Measurements from ENCODE around the gene SIN3B.
"Not testable (repeated sequence)": the region's sequence is repeated elsewhere in the genome, so short reads cannot be mapped to it uniquely, and the experiment has no call there.

The SIN3B gene

DNA sequence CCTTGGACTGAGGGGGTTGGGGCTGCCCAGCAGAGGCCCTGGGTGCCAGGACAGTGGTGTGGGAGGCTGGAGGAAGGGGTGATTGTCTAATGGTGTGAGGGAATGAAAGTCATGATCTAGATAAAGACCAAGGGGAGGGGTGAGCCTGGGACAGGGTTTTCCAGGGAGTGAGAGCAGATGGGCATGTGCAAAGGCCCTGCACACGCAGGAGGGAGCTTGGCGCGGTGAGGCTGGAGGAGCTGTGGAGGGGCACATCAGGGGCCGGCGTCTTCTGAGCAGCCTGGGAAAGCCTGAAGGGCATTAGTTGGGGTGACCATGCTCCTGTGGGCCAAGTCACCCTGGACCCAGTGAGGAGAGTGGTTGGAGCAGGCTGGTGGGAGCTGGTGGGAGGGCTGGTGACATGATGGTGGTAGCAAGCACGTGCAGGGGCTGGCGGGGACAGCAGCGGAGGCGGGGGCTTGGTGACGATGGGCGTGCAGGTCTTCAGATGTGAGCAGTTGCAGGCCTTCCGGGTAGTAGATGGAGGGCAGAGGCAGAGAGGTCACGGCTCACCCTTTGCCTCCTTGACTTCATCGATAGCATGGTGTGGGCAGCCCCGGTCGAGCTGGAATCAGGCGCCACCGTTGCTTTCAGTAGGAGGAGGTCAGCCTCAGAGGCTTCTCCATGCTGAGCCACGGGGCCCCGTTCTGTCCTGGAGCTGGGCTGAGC lies 39.4 kb downstream of the SIN3B start:
- DNase-seq (ENCODE audit: low read depth, low spot score): no peak

DNA sequence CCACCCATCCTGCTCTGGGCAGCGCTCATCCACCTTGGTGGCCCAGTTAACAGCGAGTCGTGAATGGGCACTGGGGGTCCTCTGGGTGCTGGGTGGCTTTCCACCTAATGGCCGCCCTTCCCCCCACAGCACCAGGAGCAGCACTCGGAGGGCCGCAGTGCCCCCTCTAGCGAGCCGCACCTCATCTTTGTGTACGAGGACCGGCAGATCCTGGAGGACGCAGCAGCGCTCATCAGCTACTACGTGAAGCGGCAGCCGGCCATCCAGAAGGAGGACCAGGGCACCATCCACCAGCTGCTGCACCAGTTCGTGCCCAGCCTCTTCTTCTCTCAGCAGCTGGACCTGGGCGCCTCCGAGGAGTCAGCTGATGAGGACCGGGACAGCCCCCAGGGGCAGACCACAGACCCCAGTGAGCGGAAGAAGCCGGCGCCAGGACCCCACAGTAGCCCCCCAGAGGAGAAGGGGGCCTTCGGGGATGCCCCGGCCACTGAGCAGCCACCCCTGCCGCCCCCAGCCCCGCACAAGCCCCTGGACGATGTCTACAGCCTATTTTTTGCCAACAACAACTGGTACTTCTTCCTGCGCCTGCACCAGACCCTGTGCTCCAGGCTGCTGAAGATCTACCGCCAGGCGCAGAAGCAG lies 40.3 kb downstream of the SIN3B start:
- no peak for DNase-seq (ENCODE audit: low read depth, low spot score)

DNA sequence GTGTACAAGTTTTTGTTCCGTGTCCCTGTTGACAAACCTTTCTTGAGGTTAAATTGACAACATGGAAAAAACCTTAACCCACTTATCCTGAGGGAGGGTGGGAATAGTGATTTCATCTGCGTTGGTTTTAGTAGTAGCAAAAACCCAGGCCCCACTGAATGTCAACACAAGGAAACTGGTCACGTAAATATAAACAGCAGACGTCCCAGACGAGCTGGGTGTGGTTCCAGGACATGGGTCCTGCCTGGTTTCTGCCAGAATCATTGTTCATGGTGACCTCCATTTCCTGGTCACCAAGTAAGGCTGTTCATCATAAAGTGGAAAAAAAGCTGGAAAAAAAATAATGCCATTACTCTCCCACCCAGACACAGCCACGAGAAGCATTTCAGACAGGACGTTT lies 42.7 kb downstream of the SIN3B start:
- DNase-seq (ENCODE audit: low read depth, low spot score): no peak

DNA sequence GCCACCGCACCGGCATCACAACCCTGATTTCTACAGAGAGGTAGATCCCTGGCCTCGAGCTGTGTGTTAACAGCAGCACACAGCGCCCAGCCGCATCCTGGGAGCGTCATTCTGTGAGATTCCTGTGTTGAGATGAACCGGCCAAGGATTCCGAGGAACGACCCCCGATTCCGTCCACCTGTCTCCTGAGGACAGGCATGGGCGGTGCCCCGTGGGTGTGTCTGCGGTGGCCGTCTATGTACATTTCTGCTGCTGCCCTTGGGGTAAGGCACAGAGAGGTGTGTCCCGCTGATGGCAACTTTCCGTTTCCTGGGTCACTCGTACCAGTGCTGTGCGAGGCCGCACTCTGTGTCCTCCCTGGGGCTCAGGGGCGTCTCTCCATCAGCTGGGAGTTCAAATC lies 43.5 kb downstream of the SIN3B start:
- no peak for DNase-seq (ENCODE audit: low read depth, low spot score)

DNA sequence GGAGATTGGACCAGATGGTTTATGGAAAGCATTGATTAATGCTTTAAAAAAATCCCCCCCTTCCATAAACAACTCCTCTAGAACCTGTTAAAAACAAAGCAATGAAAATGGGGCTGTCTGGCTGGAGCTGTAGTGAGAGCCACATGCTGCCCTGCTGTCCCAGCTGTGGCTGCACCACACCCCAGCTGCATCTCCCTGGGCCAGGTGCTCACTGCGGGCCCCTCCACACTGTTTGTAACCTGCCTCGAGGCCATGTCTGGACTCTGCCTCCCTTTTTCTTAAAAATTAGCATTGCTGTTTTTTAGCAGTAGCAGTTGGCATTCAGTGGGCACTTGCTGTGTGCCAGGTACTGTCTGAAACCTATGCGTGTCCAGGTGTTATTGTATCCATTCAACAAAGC lies 44.4 kb downstream of the SIN3B start:
- no peak for DNase-seq (ENCODE audit: low read depth, low spot score)

DNA sequence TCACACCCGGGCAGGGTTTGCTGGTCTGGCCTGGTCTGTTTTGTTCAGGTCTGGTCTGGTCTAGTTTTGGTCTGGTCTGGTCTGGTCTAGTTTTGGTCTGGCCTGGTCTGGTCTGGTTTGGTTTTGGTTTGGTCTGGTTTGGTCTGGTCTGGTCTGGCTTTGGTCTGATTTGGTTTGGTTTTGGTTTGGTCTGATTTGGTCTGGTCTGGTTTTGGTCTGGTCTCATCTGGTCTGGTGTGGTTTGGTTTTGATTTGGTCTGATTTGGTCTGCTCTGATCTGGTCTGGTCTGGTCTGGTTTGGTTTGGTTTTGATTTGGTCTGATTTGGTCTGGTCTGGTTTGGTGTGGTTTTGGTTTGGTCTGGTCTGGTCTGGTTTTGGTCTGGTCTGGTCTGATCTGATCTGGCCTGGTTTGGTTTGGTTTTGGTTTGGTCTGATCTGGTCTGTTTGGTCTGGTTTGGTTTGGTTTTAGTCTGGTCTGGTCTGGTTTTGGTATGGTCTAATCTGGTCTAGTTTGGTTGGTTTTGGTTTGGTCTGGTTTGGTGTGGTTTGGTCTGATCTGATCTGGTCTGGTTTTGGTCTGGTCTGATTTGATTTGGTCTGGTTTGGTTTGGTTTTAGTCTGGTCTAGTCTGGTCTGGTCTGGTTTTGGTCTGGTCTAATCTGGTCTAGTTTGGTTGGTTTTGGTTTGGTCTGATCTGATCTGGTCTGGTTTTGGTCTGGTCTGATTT lies 45.2 kb downstream of the SIN3B start:
- DNase-seq (ENCODE audit: low read depth, low spot score): no peak

DNA sequence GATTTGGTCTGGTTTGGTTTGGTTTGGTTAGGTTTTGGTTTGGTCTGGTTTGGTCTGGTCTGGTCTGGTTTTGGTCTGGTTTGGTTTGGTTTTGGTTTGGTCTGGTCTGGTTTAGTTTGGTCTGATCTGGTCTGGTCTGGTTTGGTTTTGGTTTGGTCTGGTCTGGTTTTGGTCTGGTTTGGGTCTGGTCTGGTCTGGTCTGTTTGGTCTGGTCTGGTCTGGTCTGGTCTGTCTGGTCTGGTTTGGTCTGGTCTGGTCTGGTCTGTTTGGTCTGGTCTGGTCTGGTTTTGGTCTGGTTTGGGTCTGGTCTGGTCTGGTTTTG lies 45.7 kb downstream of the SIN3B start:
- DNase-seq (ENCODE audit: low read depth, low spot score): not testable (repeated sequence)

DNA sequence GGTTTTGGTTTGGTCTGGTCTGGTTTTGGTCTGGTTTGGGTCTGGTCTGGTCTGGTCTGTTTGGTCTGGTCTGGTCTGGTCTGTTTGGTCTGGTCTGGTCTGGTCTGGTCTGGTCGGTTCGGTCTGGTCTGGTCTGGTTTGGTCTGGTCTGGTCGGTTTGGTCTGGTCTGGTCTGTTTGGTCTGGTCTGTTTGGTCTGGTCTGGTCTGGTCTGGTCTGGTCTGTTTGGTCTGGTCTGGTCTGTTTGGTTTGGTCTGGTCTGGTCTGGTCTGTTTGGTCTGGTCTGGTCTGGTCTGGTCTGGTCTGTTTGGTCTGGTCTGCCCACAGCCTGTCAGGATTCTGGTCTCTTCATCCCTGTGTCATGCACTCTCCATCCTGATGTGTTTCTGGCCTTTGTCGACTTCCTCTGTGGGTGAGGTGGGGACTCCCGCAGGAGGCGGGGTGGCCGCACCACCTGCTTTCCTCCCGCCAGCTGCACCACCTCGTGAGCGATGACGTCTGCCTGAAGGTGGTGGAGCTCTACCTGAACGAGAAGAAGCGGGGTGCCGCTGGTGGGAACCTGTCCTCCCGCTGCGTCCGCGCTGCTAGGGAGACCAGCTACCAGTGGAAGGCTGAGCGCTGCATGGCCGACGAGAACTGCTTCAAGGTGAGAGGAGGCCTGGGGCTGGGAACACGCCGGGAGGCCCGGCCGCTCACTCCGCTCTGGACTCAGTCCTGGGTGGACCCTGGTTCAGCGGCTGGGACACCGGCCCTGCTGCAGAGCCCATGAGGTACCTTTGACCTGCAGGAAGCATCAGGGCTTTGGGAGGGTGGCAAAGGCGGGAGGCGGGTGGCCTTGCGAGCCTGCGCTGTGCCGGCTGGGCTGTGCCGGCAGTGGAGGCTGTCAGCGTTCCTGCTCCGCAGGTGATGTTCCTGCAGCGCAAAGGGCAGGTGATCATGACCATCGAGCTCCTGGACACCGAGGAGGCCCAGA lies 46.7 kb downstream of the SIN3B start:
- no peak for DNase-seq (ENCODE audit: low read depth, low spot score)

DNA sequence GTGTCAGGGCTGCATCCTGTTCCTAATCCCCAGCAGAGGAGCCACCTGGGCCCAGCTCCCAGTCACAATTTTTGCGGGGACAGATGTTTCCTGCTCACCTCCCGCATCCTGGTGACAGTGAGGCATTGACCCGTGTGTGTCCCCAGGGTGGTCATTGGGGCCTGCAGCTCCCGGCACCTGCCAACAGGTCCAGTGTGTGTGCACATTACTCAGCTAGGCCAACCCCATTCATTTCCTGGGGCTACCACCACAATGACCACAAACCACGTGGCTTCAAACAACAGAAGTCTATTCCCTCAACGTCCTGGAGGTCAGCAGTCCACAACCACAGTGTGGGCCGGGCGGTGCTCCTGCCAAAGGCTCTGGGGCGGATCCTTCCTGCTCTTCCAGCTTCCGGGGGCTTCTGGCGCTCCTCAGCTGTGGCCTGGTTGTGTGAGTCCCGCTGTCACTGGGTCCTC lies 47.7 kb downstream of the SIN3B start:
- DNase-seq (ENCODE audit: low read depth, low spot score): no peak

DNA sequence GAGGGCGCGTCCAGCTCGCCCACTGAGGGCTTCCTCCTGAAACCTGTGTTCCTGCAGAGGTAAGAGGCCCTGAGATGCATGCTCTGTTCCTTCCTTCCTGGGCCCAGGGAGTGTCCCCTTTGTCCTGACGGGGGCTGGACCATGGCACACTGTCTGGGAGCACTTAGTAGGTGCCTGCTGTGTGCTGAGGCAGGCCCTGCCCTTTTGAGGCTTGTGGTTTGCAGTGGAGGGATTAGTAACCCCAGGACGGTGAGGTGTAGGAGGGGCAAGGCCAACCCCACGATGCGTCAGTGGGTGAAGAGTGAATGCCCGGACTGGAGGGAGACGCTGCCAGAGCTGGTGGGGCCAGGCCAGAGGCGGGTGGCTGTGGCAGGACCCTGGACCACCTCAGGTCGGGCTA lies 48.4 kb downstream of the SIN3B start:
- no peak for DNase-seq (ENCODE audit: low read depth, low spot score)

DNA sequence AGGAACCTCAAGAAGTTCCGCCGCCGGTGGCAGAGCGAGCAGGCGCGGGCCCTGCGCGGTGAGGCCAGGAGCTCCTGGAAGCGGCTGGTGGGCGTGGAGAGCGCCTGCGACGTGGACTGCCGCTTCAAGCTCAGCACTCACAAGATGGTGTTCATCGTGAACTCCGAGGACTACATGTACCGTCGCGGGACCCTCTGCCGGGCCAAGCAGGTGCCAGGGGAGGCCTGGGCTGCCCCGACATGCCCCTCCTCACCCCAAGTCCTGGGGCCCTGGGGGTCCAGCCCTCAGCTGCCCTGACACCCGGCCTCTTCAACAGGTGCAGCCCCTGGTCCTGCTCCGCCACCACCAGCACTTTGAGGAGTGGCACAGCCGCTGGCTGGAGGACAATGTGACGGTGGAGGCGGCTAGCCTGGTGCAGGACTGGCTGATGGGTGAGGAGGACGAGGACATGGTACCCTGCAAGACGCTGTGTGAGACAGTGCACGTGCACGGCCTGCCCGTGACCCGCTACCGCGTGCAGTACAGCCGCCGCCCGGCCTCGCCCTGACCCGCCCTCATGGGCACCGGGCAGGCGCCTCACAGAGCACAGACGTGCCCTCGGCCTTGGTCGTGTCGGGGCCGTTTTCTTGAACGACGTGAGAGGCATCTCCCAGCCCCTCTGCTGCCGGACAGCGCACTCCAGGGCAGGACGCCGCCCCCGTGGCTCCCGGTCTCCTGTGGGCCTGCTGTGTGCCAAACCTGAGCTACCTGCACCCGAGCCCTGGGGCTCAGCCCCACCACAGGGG lies 49.2 kb downstream of the SIN3B start:
- DNase-seq (ENCODE audit: low read depth, low spot score): no peak

DNA sequence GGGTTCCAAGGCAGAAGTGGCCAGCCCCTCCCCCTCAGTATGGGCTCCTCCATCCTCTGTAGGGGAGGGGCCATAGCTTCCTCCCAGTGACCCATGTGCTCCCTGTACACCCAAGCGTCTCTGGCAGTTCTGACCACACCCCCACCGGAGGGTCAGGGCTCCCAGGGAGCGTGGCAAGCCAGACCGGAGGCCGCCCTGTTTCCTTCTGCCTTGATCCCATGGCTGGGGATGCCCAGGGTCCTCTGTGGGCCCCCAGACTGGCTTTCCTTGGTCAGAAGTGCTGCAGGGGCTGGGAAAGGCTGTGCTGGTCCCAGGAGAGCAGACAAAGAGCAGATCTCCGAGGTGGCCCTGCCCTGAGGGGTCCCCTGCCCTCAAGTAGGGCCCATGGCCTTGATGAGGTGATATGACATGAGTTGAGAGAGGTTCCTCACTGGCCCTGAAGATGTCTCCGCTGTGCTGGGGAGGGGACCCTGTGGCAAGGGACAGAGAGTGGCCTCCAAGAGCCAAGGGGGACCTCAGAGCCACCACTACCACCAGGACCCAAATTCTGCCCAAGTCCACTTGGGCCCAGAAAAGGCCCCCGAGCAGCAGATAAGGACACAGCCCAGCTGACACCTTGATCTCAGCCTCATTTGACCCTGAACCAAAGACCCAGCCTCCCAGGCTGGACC lies 51.8 kb downstream of the SIN3B start:
- no peak for DNase-seq (ENCODE audit: low read depth, low spot score)

DNA sequence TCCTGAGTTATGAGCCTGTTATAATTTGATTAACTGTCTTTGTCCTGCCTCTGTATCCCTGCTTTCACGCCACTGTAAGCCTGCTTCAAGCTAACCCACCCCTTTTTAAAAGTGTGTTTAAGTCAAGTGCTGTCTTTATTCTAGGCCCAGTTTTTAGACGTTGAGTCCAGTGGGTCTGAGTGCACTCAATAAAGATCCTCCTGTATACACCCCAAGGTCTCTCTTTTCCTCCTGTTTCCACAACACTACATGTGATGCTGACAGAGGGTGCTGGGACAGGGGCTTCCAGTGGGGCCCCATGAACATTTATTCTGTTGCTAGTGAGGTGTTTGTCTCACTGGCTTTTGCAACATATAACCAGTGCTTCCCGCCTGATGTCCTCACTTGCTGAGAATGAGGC lies 52.9 kb downstream of the SIN3B start:
- DNase-seq (ENCODE audit: low read depth, low spot score): no peak

DNA sequence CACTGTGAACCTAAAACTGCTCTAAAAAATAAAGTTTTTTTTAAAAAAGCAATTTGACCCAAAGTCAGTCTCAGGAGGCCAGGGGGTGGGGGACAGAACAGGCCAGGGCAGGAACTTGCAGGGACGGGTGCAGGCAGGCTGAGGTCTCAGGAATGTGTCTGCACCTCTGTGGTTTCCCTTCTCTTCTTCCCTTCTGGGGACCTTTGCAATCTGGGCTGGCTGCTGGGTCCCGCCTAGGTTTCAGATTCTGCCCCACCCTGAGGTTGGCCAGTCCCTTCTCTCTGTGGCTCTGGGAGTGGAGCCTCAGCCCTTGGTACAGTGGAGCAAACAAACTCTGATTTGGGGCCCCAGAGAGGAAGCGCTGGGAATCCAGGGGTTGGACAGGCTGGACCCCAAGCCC lies 54.3 kb downstream of the SIN3B start:
- DNase-seq (ENCODE audit: low read depth, low spot score): no peak

DNA sequence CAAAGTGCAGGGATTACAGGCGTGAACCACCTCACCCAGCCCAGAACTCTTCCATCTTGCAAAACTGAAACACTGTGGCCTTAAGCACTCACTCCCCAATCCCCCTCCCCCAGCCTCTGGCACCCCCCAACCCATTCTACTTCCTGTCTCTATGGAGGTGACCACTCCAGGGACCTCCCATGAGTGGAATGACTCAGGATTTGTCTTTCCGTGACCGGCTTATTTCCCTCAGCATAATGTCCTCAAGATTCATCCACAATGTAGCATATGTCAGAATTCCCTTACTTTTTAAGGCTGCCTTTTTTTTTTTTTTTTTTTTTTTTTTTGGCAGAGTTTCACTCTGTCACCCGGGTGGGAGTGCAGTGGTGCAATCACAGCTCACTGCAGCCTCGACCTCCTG lies 56.0 kb downstream of the SIN3B start:
- DNase-seq (ENCODE audit: low read depth, low spot score): no peak

DNA sequence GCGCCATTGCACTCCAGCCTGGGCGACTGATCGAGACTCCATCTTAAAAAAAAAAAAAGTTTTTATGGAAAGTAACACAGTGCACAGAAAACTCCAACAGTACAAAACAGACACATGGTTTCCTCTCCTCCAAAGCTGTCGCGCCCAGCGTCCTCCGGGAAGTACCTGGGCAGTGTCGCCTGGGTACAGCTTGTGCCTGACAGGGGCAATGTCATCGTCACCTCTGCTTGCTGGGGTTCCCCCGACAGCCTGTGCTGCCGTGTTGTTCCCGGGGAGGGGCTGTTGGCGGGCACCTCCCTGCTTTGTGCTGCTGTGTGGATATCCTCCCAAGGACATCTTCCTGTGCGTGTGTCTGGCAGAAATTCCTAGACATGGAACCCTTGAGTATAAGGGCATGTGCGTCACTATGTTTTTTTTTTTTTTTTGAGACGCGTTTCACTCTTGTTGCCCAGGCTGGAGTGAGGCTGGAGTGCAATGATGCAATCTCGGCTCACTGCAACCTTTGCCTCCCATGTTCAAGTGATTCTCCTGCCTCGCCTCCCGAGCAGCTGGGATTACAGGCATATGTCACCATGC lies 57.2 kb downstream of the SIN3B start:
- no peak for DNase-seq (ENCODE audit: low read depth, low spot score)

DNA sequence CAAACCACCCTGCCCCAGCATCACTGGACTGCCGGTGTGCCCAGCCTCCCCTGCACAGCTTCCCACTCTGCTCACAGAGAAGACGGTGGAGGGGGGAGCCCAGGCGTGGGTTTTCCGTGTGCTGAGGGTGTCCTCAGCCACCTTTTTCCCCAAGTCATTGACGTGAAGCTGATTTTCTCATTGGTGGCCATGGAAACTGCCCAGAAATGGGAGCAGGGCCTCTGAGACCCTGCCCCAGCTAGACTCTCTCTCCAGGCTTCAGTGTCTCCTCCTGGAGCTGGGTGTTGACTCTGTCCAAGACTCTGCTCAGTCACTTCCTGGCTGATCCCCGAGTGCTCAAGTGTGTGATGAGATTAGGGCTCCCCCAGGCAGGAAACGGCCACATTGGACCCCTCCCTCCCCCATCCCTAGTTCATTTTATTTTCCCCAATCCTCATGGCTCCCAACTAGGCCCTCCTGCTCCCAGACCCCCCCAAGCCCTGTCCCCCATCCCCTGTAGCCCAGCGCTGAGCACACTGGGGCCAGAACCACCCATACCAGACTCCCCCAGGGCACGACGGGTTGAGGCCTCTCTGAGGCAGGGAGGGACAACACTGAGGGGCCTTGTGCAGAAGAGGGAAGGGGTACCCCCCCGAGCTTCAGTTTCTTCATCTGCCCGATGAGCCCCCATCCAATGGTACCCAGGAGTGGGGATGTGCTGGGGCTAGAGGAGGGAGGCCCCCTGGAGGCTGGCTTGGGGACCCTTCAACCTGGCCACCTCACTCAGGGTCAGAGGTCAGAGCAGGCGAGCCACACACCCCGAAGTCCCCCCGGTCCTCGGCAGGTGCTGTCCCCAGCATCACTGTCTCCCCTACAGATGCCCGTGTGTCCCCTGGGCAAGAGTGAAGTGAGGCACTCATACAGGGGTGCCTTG lies 58.4 kb downstream of the SIN3B start:
- no peak for DNase-seq (ENCODE audit: low read depth, low spot score)

DNA sequence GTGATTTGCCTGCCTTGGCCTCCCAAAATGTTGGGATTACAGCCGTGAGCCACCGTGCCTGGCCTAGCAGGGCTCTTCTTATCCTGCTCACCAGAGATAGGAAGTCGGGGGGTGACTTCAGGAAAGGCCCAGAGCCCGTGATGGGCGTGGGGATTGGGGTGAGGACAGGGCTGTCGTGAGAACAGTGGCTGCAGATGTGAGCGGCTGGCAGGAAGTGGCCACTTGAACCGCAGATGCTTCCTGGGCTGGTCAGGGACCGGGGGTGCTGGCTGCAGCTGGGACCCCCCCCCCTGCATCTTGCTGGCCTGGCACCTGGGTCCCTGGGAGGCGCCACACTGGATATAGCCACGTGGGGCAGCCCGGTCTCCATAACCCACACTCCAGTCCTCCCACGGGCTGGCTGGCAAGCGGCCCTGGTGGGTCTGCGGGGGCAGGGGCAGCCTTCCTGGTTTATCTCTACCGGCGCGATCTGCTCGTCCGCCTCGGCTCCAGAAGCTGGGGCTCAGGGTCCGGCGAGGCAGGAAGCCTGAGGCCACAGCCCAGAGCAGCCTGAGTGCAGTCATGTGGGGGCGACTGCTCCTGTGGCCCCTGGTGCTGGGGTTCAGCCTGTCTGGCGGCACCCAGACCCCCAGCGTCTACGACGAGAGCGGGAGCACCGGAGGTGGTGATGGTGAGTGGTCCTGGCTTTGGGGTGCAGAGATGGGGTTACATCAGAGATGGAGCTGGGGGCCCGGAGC lies 59.6 kb downstream of the SIN3B start, which contains the start of gene F2RL3:
Gene F2RL3 (plus strand): TSS at position 371 of the 737 bp plus-strand sequence. CDS start 191 bp downstream, at position 562.
- no peak for DNase-seq (ENCODE audit: low read depth, low spot score)

All from iPS DF 19.7 (cell line).